Measurements from ENCODE around the gene ANAPC4. TPM values are rescaled to one million over a fixed set of nuclear protein-coding genes. Genes with fewer than 3 reads are reported as not detected.

Gene ANAPC4
- total and polyA plus RNA-seq, 4 donors: 25.3 to 56.3 (median 35.2) TPM

GRCh38 chr4:25347473-25347872 is 29.6 kb upstream of the ANAPC4 start:
- Histone ChIP-seq H3K4me3 (ENCODE audit: low read length in 2 of 2) (no peak overlapping the region), H3K4me1 (ENCODE audit: control insufficient read depth in 1 of 2, insufficient read depth in 2 of 2, low read length in 2 of 2) (no peaks in the 10 kb centered on the region), H3K27me3 (ENCODE audit: control insufficient read depth in 1 of 2, insufficient read depth in 2 of 2, low read length in 1 of 2) (no peaks in the 10 kb centered on the region), H3K27ac (ENCODE audit: low read depth in 1 of 2, low read length in 2 of 2) (no peak overlapping the region), H3K9me3 (ENCODE audit: control insufficient read depth, low read length) (no peaks in the 10 kb centered on the region), H3K36me3 (ENCODE audit: control insufficient read depth in 1 of 2, insufficient read depth in 2 of 2, low read length in 1 of 2) (peaks cover 0 to 2% of the 10 kb centered on the region in 2 donors)
- ATAC-seq (ENCODE audit: low FRiP score) (no peak), DNase-seq (no peak)
- 76 to 79% methylated on average over 2 of the region's 2 CpGs for WGBS, 2 donors
- intact Hi-C loops (cut with DNase I): no loop called here

- Histone ChIP-seq H3K9me3 (ENCODE audit: control insufficient read depth, low read length) (no peaks in the 10 kb centered on the region), H3K4me3 (ENCODE audit: low read length in 2 of 2) (no peak overlapping the region), H3K27me3 (ENCODE audit: control insufficient read depth in 1 of 2, insufficient read depth in 2 of 2, low read length in 1 of 2) (no peaks in the 10 kb centered on the region), H3K4me1 (ENCODE audit: control insufficient read depth in 1 of 2, insufficient read depth in 2 of 2, low read length in 2 of 2) (no peaks in the 10 kb centered on the region), H3K36me3 (ENCODE audit: control insufficient read depth in 1 of 2, insufficient read depth in 2 of 2, low read length in 1 of 2) (peaks cover 0 to 2% of the 10 kb centered on the region in 2 donors), H3K27ac (ENCODE audit: low read depth in 1 of 2, low read length in 2 of 2) (no peak overlapping the region)
- DNase-seq (no peak), ATAC-seq (ENCODE audit: low FRiP score) (no peak)
- WGBS, 2 donors: 65 to 97% methylated on average over 2 of the region's 2 CpGs
- intact Hi-C loops (cut with DNase I): no loop called here
These were observed 29.1 kb upstream of the ANAPC4 start for GRCh38 chr4:25347971-25348370.

- WGBS, 2 donors: 82 to 89% methylated on average over 2 of the region's 2 CpGs
- DNase-seq (no peak), ATAC-seq (ENCODE audit: low FRiP score) (no peak)
- Histone ChIP-seq H3K27me3 (ENCODE audit: control insufficient read depth in 1 of 2, insufficient read depth in 2 of 2, low read length in 1 of 2) (no peaks in the 10 kb centered on the region), H3K36me3 (ENCODE audit: control insufficient read depth in 1 of 2, insufficient read depth in 2 of 2, low read length in 1 of 2) (peaks cover 0 to 2% of the 10 kb centered on the region in 2 donors), H3K27ac (ENCODE audit: low read depth in 1 of 2, low read length in 2 of 2) (no peak overlapping the region), H3K4me1 (ENCODE audit: control insufficient read depth in 1 of 2, insufficient read depth in 2 of 2, low read length in 2 of 2) (no peaks in the 10 kb centered on the region), H3K9me3 (ENCODE audit: control insufficient read depth, low read length) (no peaks in the 10 kb centered on the region), H3K4me3 (ENCODE audit: low read length in 2 of 2) (no peak overlapping the region)
- intact Hi-C loops (cut with DNase I): no loop called here
These were observed 26.5 kb upstream of the ANAPC4 start for GRCh38 chr4:25350561-25350960.

- ATAC-seq (ENCODE audit: low FRiP score) (no peak), DNase-seq (no peak)
- Histone ChIP-seq H3K4me1 (ENCODE audit: control insufficient read depth in 1 of 2, insufficient read depth in 2 of 2, low read length in 2 of 2) (no peaks in the 10 kb centered on the region), H3K27ac (ENCODE audit: low read depth in 1 of 2, low read length in 2 of 2) (no peak overlapping the region), H3K9me3 (ENCODE audit: control insufficient read depth, low read length) (no peaks in the 10 kb centered on the region), H3K27me3 (ENCODE audit: control insufficient read depth in 1 of 2, insufficient read depth in 2 of 2, low read length in 1 of 2) (no peaks in the 10 kb centered on the region), H3K36me3 (ENCODE audit: control insufficient read depth in 1 of 2, insufficient read depth in 2 of 2, low read length in 1 of 2) (peaks cover 0 to 2% of the 10 kb centered on the region in 2 donors), H3K4me3 (ENCODE audit: low read length in 2 of 2) (no peak overlapping the region)
- intact Hi-C loops (cut with DNase I): no loop called here
- 81 to 86% methylated on average over 4 of the region's 4 CpGs for WGBS, 2 donors
These were observed 25.2 kb upstream of the ANAPC4 start for GRCh38 chr4:25351777-25352416.

GRCh38 chr4:25356068-25356467 is 21.0 kb upstream of the ANAPC4 start:
- 96 to 98% methylated on average over 2 of the region's 2 CpGs for WGBS, 2 donors
- intact Hi-C loops (cut with DNase I): no loop called here
- Histone ChIP-seq H3K27ac (ENCODE audit: low read depth in 1 of 2, low read length in 2 of 2) (no peak overlapping the region), H3K36me3 (ENCODE audit: control insufficient read depth in 1 of 2, insufficient read depth in 2 of 2, low read length in 1 of 2) (no peaks in the 10 kb centered on the region), H3K4me3 (ENCODE audit: low read length in 2 of 2) (no peak overlapping the region), H3K4me1 (ENCODE audit: control insufficient read depth in 1 of 2, insufficient read depth in 2 of 2, low read length in 2 of 2) (no peaks in the 10 kb centered on the region), H3K9me3 (ENCODE audit: control insufficient read depth, low read length) (no peaks in the 10 kb centered on the region), H3K27me3 (ENCODE audit: control insufficient read depth in 1 of 2, insufficient read depth in 2 of 2, low read length in 1 of 2) (no peaks in the 10 kb centered on the region)
- DNase-seq (no peak), ATAC-seq (ENCODE audit: low FRiP score) (no peak)

GRCh38 chr4:25358515-25359275 is 18.4 kb upstream of the ANAPC4 start:
- no peak for ATAC-seq (ENCODE audit: low FRiP score)

GRCh38 chr4:25361253-25361652 is 15.8 kb upstream of the ANAPC4 start:
- Histone ChIP-seq H3K9me3 (ENCODE audit: control insufficient read depth, low read length) (no peaks in the 10 kb centered on the region), H3K27ac (ENCODE audit: low read depth in 1 of 2, low read length in 2 of 2) (no peak overlapping the region), H3K36me3 (ENCODE audit: control insufficient read depth in 1 of 2, insufficient read depth in 2 of 2, low read length in 1 of 2) (no peaks in the 10 kb centered on the region), H3K27me3 (ENCODE audit: control insufficient read depth in 1 of 2, insufficient read depth in 2 of 2, low read length in 1 of 2) (no peaks in the 10 kb centered on the region), H3K4me1 (ENCODE audit: control insufficient read depth in 1 of 2, insufficient read depth in 2 of 2, low read length in 2 of 2) (no peaks in the 10 kb centered on the region), H3K4me3 (ENCODE audit: low read length in 2 of 2) (no peak overlapping the region)
- WGBS, 2 donors: 96 to 97% methylated on average over 9 of the region's 9 CpGs
- intact Hi-C loops (cut with DNase I): no loop called here
- ATAC-seq (ENCODE audit: low FRiP score) (no peak), DNase-seq (no peak)

More at GRCh38 chr4:25358515-25359275, 18.4 kb upstream of the ANAPC4 start:
- DNase-seq: no peak
- WGBS, 2 donors: 89 to 93% methylated on average over 14 of the region's 14 CpGs
- Histone ChIP-seq H3K9me3 (ENCODE audit: control insufficient read depth, low read length) (no peaks in the 10 kb centered on the region), H3K27ac (ENCODE audit: low read depth in 1 of 2, low read length in 2 of 2) (no peak overlapping the region), H3K36me3 (ENCODE audit: control insufficient read depth in 1 of 2, insufficient read depth in 2 of 2, low read length in 1 of 2) (no peaks in the 10 kb centered on the region), H3K4me1 (ENCODE audit: control insufficient read depth in 1 of 2, insufficient read depth in 2 of 2, low read length in 2 of 2) (no peaks in the 10 kb centered on the region), H3K27me3 (ENCODE audit: control insufficient read depth in 1 of 2, insufficient read depth in 2 of 2, low read length in 1 of 2) (no peaks in the 10 kb centered on the region), H3K4me3 (ENCODE audit: low read length in 2 of 2) (no peak overlapping the region)
- intact Hi-C loops (cut with DNase I): no loop called here

- DNase-seq: no peak
- peaks cover 0 to 4% of the 10 kb centered on the region in 2 donors for H3K36me3 ChIP-seq (ENCODE audit: control insufficient read depth in 1 of 2, insufficient read depth in 2 of 2, low read length in 1 of 2)
- WGBS, 2 donors: 67 to 68% methylated on average over 2 of the region's 2 CpGs
- no peaks in the 10 kb centered on the region for H3K4me1 ChIP-seq (ENCODE audit: control insufficient read depth in 1 of 2, insufficient read depth in 2 of 2, low read length in 2 of 2)
- no peaks in the 10 kb centered on the region for H3K27me3 ChIP-seq (ENCODE audit: control insufficient read depth in 1 of 2, insufficient read depth in 2 of 2, low read length in 1 of 2)
- ATAC-seq (ENCODE audit: low FRiP score): no peak
- no peak overlapping the region for H3K4me3 ChIP-seq (ENCODE audit: low read length in 2 of 2)
- H3K27ac ChIP-seq (ENCODE audit: low read depth in 1 of 2, low read length in 2 of 2): no peak overlapping the region
- H3K9me3 ChIP-seq (ENCODE audit: control insufficient read depth, low read length): no peaks in the 10 kb centered on the region
- intact Hi-C loops (cut with DNase I): no loop called here
These were observed 9.9 kb upstream of the ANAPC4 start for GRCh38 chr4:25367004-25367621.

- ATAC-seq (ENCODE audit: low FRiP score) (no peak), DNase-seq (no peak)
- Histone ChIP-seq H3K27me3 (ENCODE audit: control insufficient read depth in 1 of 2, insufficient read depth in 2 of 2, low read length in 1 of 2) (no peaks in the 10 kb centered on the region), H3K36me3 (ENCODE audit: control insufficient read depth in 1 of 2, insufficient read depth in 2 of 2, low read length in 1 of 2) (peaks cover 0 to 4% of the 10 kb centered on the region in 2 donors), H3K4me3 (ENCODE audit: low read length in 2 of 2) (no peak overlapping the region), H3K27ac (ENCODE audit: low read depth in 1 of 2, low read length in 2 of 2) (no peak overlapping the region), H3K4me1 (ENCODE audit: control insufficient read depth in 1 of 2, insufficient read depth in 2 of 2, low read length in 2 of 2) (no peaks in the 10 kb centered on the region), H3K9me3 (ENCODE audit: control insufficient read depth, low read length) (no peaks in the 10 kb centered on the region)
- intact Hi-C loops (cut with DNase I): no loop called here
These were observed 9.2 kb upstream of the ANAPC4 start for GRCh38 chr4:25367877-25368276.

Measured in aorta (tissue), 5 donors.